NB4 (cell line): Measurements from ENCODE around the gene DNAJC24.

Experiments
- DNase-seq: peaks from one replicate; pipeline ENCODE4 v3.0.0; 2010; ENCODE audit warnings: low read depth
- H3K4me3 ChIP-seq: one replicate; pipeline ENCODE4 v1.5.1; 2011; ENCODE audit warnings: mild to moderate bottlenecking, low read depth, low read length, moderate library complexity
- MYC ChIP-seq: IDR thresholded peaks from 2 replicates; pipeline ENCODE4 v1.6.1; 2011; ENCODE audit warnings: low read depth, low read length
- POLR2A ChIP-seq: IDR thresholded peaks from 2 replicates; pipeline ENCODE4 v1.6.1; 2011; ENCODE audit warnings: mild to moderate bottlenecking; ENCODE audit not compliant: insufficient read length; ENCODE audit errors: extremely low read depth
- TF ChIP-seq, protein P1 (sequence below): IDR thresholded peaks from one replicate; pipeline ENCODE4 v1.5.1; 2012; ENCODE audit warnings: low read depth, low read length
- TF ChIP-seq, protein P2 (sequence below): IDR thresholded peaks from 2 replicates; pipeline ENCODE4 v1.6.1; 2011; ENCODE audit warnings: low read depth, low read length

DNAJC24 gene

DNA sequence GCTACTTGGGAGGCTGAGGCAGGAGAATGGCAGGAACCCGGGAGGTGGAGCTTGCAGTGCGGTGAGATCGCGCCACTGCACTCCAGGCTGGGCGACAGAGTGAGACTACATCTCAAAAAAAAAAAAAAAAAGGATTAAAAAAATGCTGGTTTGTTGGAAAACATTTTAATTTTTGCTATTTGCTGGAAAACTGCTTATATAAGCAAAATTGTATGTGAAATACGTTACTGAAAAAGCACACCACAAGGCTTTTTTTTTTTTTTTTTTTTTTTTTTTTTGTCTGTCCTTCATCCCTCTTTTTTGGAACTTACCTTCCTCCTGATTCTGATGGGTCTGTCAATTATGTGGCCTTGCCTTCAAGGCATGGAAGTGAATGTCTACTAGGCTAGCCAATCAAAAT is 41.0 kb upstream of the DNAJC24 start:
- no peak overlapping the region for H3K4me3 ChIP-seq
- no peak for DNase-seq
- TF ChIP-seq, protein P1, sequence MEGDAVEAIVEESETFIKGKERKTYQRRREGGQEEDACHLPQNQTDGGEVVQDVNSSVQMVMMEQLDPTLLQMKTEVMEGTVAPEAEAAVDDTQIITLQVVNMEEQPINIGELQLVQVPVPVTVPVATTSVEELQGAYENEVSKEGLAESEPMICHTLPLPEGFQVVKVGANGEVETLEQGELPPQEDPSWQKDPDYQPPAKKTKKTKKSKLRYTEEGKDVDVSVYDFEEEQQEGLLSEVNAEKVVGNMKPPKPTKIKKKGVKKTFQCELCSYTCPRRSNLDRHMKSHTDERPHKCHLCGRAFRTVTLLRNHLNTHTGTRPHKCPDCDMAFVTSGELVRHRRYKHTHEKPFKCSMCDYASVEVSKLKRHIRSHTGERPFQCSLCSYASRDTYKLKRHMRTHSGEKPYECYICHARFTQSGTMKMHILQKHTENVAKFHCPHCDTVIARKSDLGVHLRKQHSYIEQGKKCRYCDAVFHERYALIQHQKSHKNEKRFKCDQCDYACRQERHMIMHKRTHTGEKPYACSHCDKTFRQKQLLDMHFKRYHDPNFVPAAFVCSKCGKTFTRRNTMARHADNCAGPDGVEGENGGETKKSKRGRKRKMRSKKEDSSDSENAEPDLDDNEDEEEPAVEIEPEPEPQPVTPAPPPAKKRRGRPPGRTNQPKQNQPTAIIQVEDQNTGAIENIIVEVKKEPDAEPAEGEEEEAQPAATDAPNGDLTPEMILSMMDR, result no peak
- TF ChIP-seq, protein P2, sequence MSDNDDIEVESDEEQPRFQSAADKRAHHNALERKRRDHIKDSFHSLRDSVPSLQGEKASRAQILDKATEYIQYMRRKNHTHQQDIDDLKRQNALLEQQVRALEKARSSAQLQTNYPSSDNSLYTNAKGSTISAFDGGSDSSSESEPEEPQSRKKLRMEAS, result no peak
- TF ChIP-seq MYC (no peak), POLR2A (no peak)

DNA sequence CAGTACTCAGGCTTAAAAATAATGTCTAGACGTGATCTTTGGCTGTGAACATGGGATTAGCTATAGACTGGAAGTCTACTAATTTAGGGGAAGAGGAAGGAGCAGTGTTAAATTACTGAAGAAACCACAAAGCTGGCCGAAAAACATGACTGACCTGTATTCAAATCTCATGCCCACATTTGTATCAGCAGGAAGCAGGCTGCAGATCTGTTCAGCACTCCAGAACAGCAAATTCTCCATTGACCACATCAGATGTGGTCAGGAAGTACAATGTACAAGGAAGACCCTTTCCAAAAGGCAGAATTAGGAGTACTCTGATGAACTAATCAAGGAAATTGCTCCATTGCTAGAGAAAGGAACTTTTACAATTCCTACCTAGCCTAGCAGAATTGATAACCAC is 31.9 kb upstream of the DNAJC24 start:
- no peak overlapping the region for H3K4me3 ChIP-seq
- DNase-seq, result no peak
- TF ChIP-seq MYC, result no peak
- TF ChIP-seq, protein P1, result no peak
- TF ChIP-seq, protein P2, result no peak
- no peak for TF ChIP-seq POLR2A

DNA sequence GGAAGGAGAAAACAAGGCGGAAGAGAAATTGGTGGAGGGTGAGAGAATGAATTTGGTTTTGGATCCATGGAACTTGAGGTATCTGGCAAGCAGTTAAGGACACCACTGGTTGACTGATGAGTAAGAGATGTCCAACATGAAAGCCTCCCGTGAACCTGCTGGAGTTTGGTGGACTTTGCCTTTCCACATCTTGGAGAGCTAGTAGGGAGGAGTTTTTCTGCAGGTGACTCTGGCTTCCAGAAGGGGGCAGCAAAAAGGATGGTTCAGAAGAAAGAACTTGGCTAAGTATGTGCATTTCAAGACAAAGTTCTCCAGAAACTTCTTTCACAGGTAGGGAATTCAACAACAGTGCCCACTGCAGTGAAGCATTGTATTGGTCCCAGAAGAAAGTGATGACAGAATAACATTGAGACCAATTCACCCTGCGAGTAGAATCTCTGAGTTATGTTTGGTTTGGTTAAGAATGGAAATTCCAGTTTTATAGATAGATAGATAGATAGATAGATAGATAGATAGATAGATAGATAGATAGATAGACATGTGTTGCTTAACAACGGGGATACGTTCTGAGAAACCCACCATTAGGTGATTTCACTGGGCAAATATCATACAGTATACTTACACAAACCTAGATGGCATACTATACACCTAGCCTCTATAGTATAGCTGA is 28.6 kb upstream of the DNAJC24 start:
- TF ChIP-seq, protein P1, result peak; percentile 69
- no peak for TF ChIP-seq MYC
- no peak overlapping the region for H3K4me3 ChIP-seq
- DNase-seq, result peak; percentile 38

DNA sequence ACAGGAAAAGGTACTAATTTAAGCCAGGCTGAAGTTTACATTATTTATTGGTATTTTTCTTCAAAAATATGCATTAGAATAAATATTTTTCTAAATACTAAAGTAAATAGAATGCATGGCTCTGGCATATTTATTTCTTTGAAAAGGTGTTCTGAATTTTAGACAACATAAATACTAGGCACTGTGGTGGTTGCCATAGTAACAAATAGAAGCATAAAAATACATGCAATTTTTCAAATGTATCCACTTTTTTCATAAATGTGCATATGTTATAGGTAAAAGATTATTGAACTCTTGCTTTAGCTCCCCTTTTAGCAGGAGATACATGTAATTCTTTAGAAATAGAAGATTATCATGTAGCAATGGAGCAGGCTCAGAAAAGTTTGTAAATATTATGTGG is 18.5 kb upstream of the DNAJC24 start:
- no peak overlapping the region for H3K4me3 ChIP-seq
- no peak for DNase-seq
- no peak for TF ChIP-seq POLR2A
- TF ChIP-seq, protein P1, result no peak
- TF ChIP-seq, protein P2, result no peak
- TF ChIP-seq MYC, result no peak

DNA sequence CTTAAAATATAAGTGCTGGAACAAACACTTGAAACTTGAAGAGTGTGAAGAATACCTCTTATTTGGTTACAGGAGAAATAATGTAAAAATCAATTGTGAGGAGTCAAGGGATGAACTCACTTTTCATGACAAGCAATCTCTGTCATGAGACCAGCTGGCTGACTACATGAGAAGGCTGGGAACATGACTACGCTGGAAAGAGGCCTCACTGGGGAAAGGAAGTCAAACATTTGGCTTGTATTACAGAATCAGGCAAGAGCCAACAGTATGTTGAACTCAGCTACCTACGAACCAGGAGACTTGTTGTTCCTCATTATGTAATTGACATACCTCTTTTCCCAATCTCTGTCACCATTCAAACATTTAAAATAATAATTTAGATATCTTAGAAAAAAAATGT is 14.5 kb upstream of the DNAJC24 start:
- no peak for DNase-seq
- TF ChIP-seq MYC (no peak), POLR2A (no peak)
- TF ChIP-seq, protein P1, result no peak
- TF ChIP-seq, protein P2, result no peak
- H3K4me3 ChIP-seq, result no peak overlapping the region

DNA sequence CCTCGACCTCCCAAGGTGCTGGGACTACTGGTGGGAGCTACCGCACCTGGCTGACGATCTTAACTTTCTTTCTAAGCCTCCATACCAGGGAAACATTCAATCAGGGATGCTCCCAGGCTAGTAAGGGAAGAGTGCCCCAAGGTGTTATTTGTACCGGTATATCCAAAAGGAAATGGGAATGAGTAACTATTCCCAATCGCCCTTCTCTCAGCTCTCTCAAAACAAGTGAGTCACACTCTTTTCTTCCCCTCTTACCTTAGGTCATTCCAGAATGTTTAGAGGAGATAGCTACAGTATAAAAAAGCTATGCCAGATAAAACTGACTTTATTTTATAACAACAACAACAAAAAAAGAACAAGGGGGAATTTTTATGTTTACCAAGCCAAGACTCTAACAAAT is 13.8 kb upstream of the DNAJC24 start:
- H3K4me3 ChIP-seq, result no peak overlapping the region
- TF ChIP-seq MYC (no peak), POLR2A (no peak)
- TF ChIP-seq, protein P1, result no peak
- TF ChIP-seq, protein P2, result no peak
- DNase-seq, result no peak
